CD4-positive, alpha-beta memory T cell (primary cell): ENCODE measurements around the gene ASB10. TPM values are rescaled to one million over a fixed set of nuclear protein-coding genes. Genes with fewer than 3 reads are reported as not detected.

ENCODE experiments used
- CTCF ChIA-PET: fragments of 350-600 bp; sonication (Branson Sonifier 250); formaldehyde crosslinking; loops from one replicate; lab custom pipeline; 2021; ENCODE audit warnings: inconsistent platforms; ENCODE audit not compliant: partially characterized antibody; lab: Charles Lee
- POLR2A ChIA-PET: fragments of 350-600 bp; sonication (Branson Sonifier 250); formaldehyde crosslinking; loops from one replicate; lab custom pipeline; 2021; ENCODE audit not compliant: partially characterized antibody; lab: Charles Lee
- DNase-seq, 5 donors: peaks; one replicate each; pipeline versions ENCODE4 v3.0.0 to v3.0.0-alpha.2; 2020 to 2022; ENCODE audit warnings: mixed read lengths in 1 of 5
- H3K27ac ChIP-seq: one replicate; pipeline ENCODE4 v1.7.0; 2013; ENCODE audit warnings: low read depth, low read length
- H3K27me3 ChIP-seq: 2 replicates; pipeline ENCODE4 v1.7.0; 2013; ENCODE audit warnings: mild to moderate bottlenecking, low read length, moderate library complexity; ENCODE audit not compliant: insufficient read depth
- H3K36me3 ChIP-seq: 2 replicates; pipeline ENCODE4 v1.7.0; 2013; ENCODE audit warnings: mild to moderate bottlenecking, low read length, moderate library complexity; ENCODE audit not compliant: insufficient read depth
- H3K4me1 ChIP-seq: 2 replicates; pipeline ENCODE4 v1.7.0; 2013; ENCODE audit warnings: mild to moderate bottlenecking, low read length, moderate library complexity; ENCODE audit not compliant: insufficient read depth
- H3K4me3 ChIP-seq, 2 donors: one replicate each; pipeline ENCODE4 v1.7.0; 2013; ENCODE audit warnings: low read length in 2 of 2, mild to moderate bottlenecking in 1 of 2
- H3K9me3 ChIP-seq, 2 donors: one replicate each; pipeline ENCODE4 v1.7.0; 2013; ENCODE audit warnings: low read length in 2 of 2, control low read depth in 1 of 2; ENCODE audit not compliant: control insufficient read depth in 1 of 2
- H3K27ac Mint-ChIP-seq, 7 donors: one replicate each; pipeline ENCODE4 v1.8.0; 2020 to 2021; ENCODE audit warnings: mixed read lengths in 7 of 7, mild to moderate bottlenecking in 6 of 7, inconsistent platforms in 3 of 7, moderate library complexity in 3 of 7
- H3K27me3 Mint-ChIP-seq, 2 donors: one replicate each; pipeline ENCODE4 v1.8.0; 2020 to 2021; ENCODE audit warnings: mixed read lengths in 2 of 2
- H3K36me3 Mint-ChIP-seq, 2 donors: one replicate each; pipeline ENCODE4 v1.8.0; 2020 to 2021; ENCODE audit warnings: mixed read lengths in 2 of 2, inconsistent platforms in 1 of 2, mild to moderate bottlenecking in 1 of 2
- H3K4me1 Mint-ChIP-seq, 4 donors: one replicate each; pipeline ENCODE4 v1.8.0; 2020 to 2021; ENCODE audit warnings: mixed read lengths in 4 of 4, mild to moderate bottlenecking in 1 of 4
- H3K4me3 Mint-ChIP-seq, 8 donors: one replicate each; pipeline ENCODE4 v1.8.0; 2020 to 2021; ENCODE audit warnings: mixed read lengths in 8 of 8, mild to moderate bottlenecking in 7 of 8, moderate library complexity in 6 of 8, inconsistent platforms in 3 of 8
- H3K9me3 Mint-ChIP-seq, 8 donors: one replicate each; pipeline ENCODE4 v1.8.0; 2020 to 2021; ENCODE audit warnings: mixed read lengths in 8 of 8, mild to moderate bottlenecking in 5 of 8, inconsistent platforms in 3 of 8, moderate library complexity in 1 of 8
- intact Hi-C: fragments of 100-400 bp; cut with micrococcal nuclease; formaldehyde crosslinking; loops from one replicate; pipeline ENCODE4 v1.15.1; 2023
- polyA plus RNA-seq, 2 donors: library from polyadenylated mRNA; unstranded; fragments of 300-500 nt; fragmentation: Illumina TruSeq; gene quantifications; one replicate each; pipeline ENCODE4 v1.2.3, GENCODE V29; 2021
- total RNA-seq, 2 experiments: library from RNA; stranded (reverse); gene quantifications; one replicate each; pipeline ENCODE4 v1.2.3, GENCODE V29; 2021

ASB10 gene
- total and polyA plus RNA-seq, 4 experiments from 2014 or later = not detected

- Histone ChIP-seq H3K36me3 (no peaks in the 10 kb centered on the region), H3K27me3 (peaks cover 33% of the 10 kb centered on the region), H3K4me1 (peaks cover 6% of the 10 kb centered on the region), H3K27ac (no peak within 1 kb of the TSS), H3K9me3 (no peaks in the 10 kb centered on the region), H3K4me3 (peak within 1 kb of the TSS in 1 of 2 donors; percentile 33)
- intact Hi-C loops = no loop called here
- peaks cover 0 to 2% (median 0%) of the 10 kb centered on the region in 8 donors for H3K9me3 Mint-ChIP-seq
- peak within 1 kb of the TSS; percentile 73 to 89 (median 84) for H3K4me3 Mint-ChIP-seq
- peak within 1 kb of the TSS in 4 of 7 donors; percentile 22 to 72 (median 58) for H3K27ac Mint-ChIP-seq
- no peaks in the 10 kb centered on the region for H3K36me3 Mint-ChIP-seq
- CTCF ChIA-PET = interaction anchor here (0.7 to 3.9 kb wide), 10 partner anchors 10 to 185 kb away, joined by 3 to 20 read pairs (median 3); no protein-coding TSS in a partner anchor
- H3K4me1 Mint-ChIP-seq = peaks cover 4 to 16% (median 11%) of the 10 kb centered on the region in 4 donors
- DNase-seq = peak in 2 of 5 donors; percentile 13 to 18
- H3K27me3 Mint-ChIP-seq = peaks cover 19 to 31% of the 10 kb centered on the region in 2 donors
- POLR2A ChIA-PET = interaction anchor here (0.8 to 1.2 kb wide), 3 partner anchors 10 to 80 kb away, joined by 3 read pairs; partner anchors contain the start of gene ABCF2
Observed at GRCh38 chr7:151167197-151167961, 19.7 kb downstream of the ASB10 start, which contains the start of gene GBX1. Gene GBX1 (minus strand): TSS chr7:151167694. CDS start chr7:151167548, 146 bp downstream.

- DNase-seq = no peak
- Mint-ChIP-seq H3K27me3 (peaks cover 17 to 28% of the 10 kb centered on the region in 2 donors), H3K4me1 (peaks cover 4 to 14% (median 9%) of the 10 kb centered on the region in 4 donors), H3K4me3 (peak overlapping the region; percentile 39 to 73 (median 63)), H3K36me3 (no peaks in the 10 kb centered on the region), H3K9me3 (peaks cover 0 to 2% (median 0%) of the 10 kb centered on the region in 8 donors), H3K27ac (no peak overlapping the region)
- Histone ChIP-seq H3K4me3 (no peak overlapping the region), H3K36me3 (no peaks in the 10 kb centered on the region), H3K9me3 (no peaks in the 10 kb centered on the region), H3K27ac (no peak overlapping the region), H3K27me3 (peaks cover 33% of the 10 kb centered on the region), H3K4me1 (peaks cover 6% of the 10 kb centered on the region)
- intact Hi-C loops = no loop called here
- ChIA-PET CTCF (interaction anchor here (1.1 to 3.9 kb wide), 5 partner anchors 13 to 77 kb away, joined by 3 to 20 read pairs (median 10); no protein-coding TSS in a partner anchor), POLR2A (interaction anchor here (1.1 kb wide), 1 partner anchor 9 kb away, joined by 3 read pairs; no protein-coding TSS in a partner anchor)
Observed at GRCh38 chr7:151166629-151167196, 20.3 kb downstream of the ASB10 start.

- H3K4me1 ChIP-seq = peaks cover 4% of the 10 kb centered on the region
- CTCF ChIA-PET = interaction anchor here (1.3 kb wide), 2 partner anchors 15 to 38 kb away, joined by 3 read pairs; no protein-coding TSS in a partner anchor
- H3K27me3 Mint-ChIP-seq = peaks cover 11 to 13% of the 10 kb centered on the region in 2 donors
Observed at GRCh38 chr7:151161757-151162156, 25.3 kb downstream of the ASB10 start.

GRCh38 chr7:151157645-151158329 lies 29.3 kb downstream of the ASB10 start:
- peaks cover 16 to 19% of the 10 kb centered on the region in 2 donors for H3K27me3 Mint-ChIP-seq
- H3K27ac ChIP-seq = no peak overlapping the region
- no peaks in the 10 kb centered on the region for H3K36me3 ChIP-seq
- POLR2A ChIA-PET = interaction anchor here (0.8 kb wide), 1 partner anchor 9 kb away, joined by 3 read pairs; no protein-coding TSS in a partner anchor
- intact Hi-C loops = no loop called here
- H3K4me1 Mint-ChIP-seq = no peaks in the 10 kb centered on the region
- peaks cover 11% of the 10 kb centered on the region for H3K27me3 ChIP-seq
- H3K4me1 ChIP-seq = no peaks in the 10 kb centered on the region
- no peak overlapping the region for H3K27ac Mint-ChIP-seq
- H3K36me3 Mint-ChIP-seq = no peaks in the 10 kb centered on the region
- no peaks in the 10 kb centered on the region for H3K9me3 Mint-ChIP-seq
- no peak for DNase-seq
- no peak overlapping the region for H3K4me3 ChIP-seq
- CTCF ChIA-PET = interaction anchor here (0.7 to 2.2 kb wide), 3 partner anchors 10 to 34 kb away, joined by 3 to 7 read pairs (median 3); partner anchors contain the start of gene GBX1
- no peak overlapping the region for H3K4me3 Mint-ChIP-seq
- no peaks in the 10 kb centered on the region for H3K9me3 ChIP-seq

More at GRCh38 chr7:151161757-151162156, 25.3 kb downstream of the ASB10 start:
- Mint-ChIP-seq H3K4me1 (peaks cover 0 to 6% (median 2%) of the 10 kb centered on the region in 4 donors), H3K27ac (no peak overlapping the region), H3K36me3 (no peaks in the 10 kb centered on the region), H3K4me3 (no peak overlapping the region), H3K9me3 (no peaks in the 10 kb centered on the region)
- Histone ChIP-seq H3K4me3 (no peak overlapping the region), H3K9me3 (no peaks in the 10 kb centered on the region), H3K36me3 (no peaks in the 10 kb centered on the region), H3K27me3 (peaks cover 22% of the 10 kb centered on the region), H3K27ac (no peak overlapping the region)
- DNase-seq = no peak
- POLR2A ChIA-PET = no interaction called here
- intact Hi-C loops = no loop called here

- Mint-ChIP-seq H3K9me3 (no peaks in the 10 kb centered on the region), H3K27ac (no peak overlapping the region), H3K4me1 (no peaks in the 10 kb centered on the region), H3K36me3 (no peaks in the 10 kb centered on the region), H3K27me3 (peaks cover 11 to 22% of the 10 kb centered on the region in 2 donors), H3K4me3 (no peak overlapping the region)
- DNase-seq = no peak
- no peak overlapping the region for H3K4me3 ChIP-seq
- peaks cover 8% of the 10 kb centered on the region for H3K27me3 ChIP-seq
- no peaks in the 10 kb centered on the region for H3K9me3 ChIP-seq
- no peaks in the 10 kb centered on the region for H3K36me3 ChIP-seq
- ChIA-PET POLR2A (no interaction called here), CTCF (no interaction called here)
- no peak overlapping the region for H3K27ac ChIP-seq
- H3K4me1 ChIP-seq = no peaks in the 10 kb centered on the region
- intact Hi-C loops = no loop called here
Observed at GRCh38 chr7:151152643-151153513, 34.2 kb downstream of the ASB10 start.

- Mint-ChIP-seq H3K27me3 (peaks cover 6 to 11% of the 10 kb centered on the region in 2 donors), H3K36me3 (no peaks in the 10 kb centered on the region), H3K4me3 (no peak overlapping the region), H3K4me1 (no peaks in the 10 kb centered on the region), H3K9me3 (no peaks in the 10 kb centered on the region), H3K27ac (no peak overlapping the region)
- no peaks in the 10 kb centered on the region for H3K4me1 ChIP-seq
- H3K27me3 ChIP-seq = peaks cover 6% of the 10 kb centered on the region
- POLR2A ChIA-PET = no interaction called here
- no peaks in the 10 kb centered on the region for H3K36me3 ChIP-seq
- H3K27ac ChIP-seq = no peak overlapping the region
- intact Hi-C loops = no loop called here
- no peak for DNase-seq
- no peak overlapping the region for H3K4me3 ChIP-seq
- no peaks in the 10 kb centered on the region for H3K9me3 ChIP-seq
- CTCF ChIA-PET = interaction anchor here (1.5 kb wide), 1 partner anchor 21 kb away, joined by 3 read pairs; no protein-coding TSS in a partner anchor
Observed at GRCh38 chr7:151150388-151150787, 36.7 kb downstream of the ASB10 start.
